WTC11 (cell line): ENCODE results near the gene CNN2.

ENCODE experiments used
- ATF3 ChIP-seq: sonication (generic); formaldehyde crosslinking; conservative IDR thresholded peaks from 2 replicates; pipeline ENCODE4 v1.8.1; 2022; ENCODE audit warnings: mild to moderate bottlenecking, missing genetic modification reagents
- CTCF ChIP-seq: fragments of 200-600 bp; IDR thresholded peaks from 2 replicates; pipeline ENCODE4 v1.8.0; 2022; ENCODE audit warnings: antibody characterized with exemption
- E2F1 ChIP-seq: sonication (generic); formaldehyde crosslinking; IDR thresholded peaks from 2 replicates; pipeline ENCODE4 v1.8.0; 2022; ENCODE audit warnings: mild to moderate bottlenecking, missing genetic modification reagents
- TCF7 ChIP-seq: sonication (generic); formaldehyde crosslinking; IDR thresholded peaks from 2 replicates; pipeline ENCODE4 v1.8.0; 2022; ENCODE audit warnings: mild to moderate bottlenecking, low read depth, missing genetic modification reagents, moderate library complexity
- USF2 ChIP-seq: sonication (generic); formaldehyde crosslinking; IDR thresholded peaks from 2 replicates; pipeline ENCODE4 v1.8.1; 2023; ENCODE audit warnings: mild to moderate bottlenecking, missing genetic modification reagents, moderate library complexity
- ZNF416 ChIP-seq: fragments of 250-450 bp; sonication (Bioruptor Pico); IDR thresholded peaks from 2 replicates; pipeline ENCODE4 v1.9.0; 2021; ENCODE audit warnings: mild to moderate bottlenecking, inconsistent platforms
- ZNF512 ChIP-seq: sonication (generic); formaldehyde crosslinking; IDR thresholded peaks from 2 replicates; pipeline ENCODE4 v1.8.1; 2022; ENCODE audit warnings: missing genetic modification reagents, borderline replicate concordance

GRCh38 chr19:988081-988480 is 38.3 kb upstream of the CNN2 start:
- TF ChIP-seq CTCF (no peak), ZNF512 (CRISPR knock-in tag) (no peak), ATF3 (CRISPR knock-in tag) (no peak), TCF7 (no peak), E2F1 (CRISPR knock-in tag) (no peak), ZNF416 (CRISPR knock-in tag) (no peak), USF2 (no peak)
